Panc1 (cell line): ENCODE results near the gene LHPP. TPM values are rescaled to one million over a fixed set of nuclear protein-coding genes. Genes with fewer than 3 reads are reported as not detected.
A peak's percentile ranks its signal among the peaks of the same experiment; 100 is the strongest.

Experiments
- ATAC-seq: fragments of 200-7000 bp; cut with Tn5 transposase; 2 replicates; pipeline ENCODE4 v1.9.1; 2020; ENCODE audit warnings: mild to moderate bottlenecking, moderate library complexity
- Bru-seq: library from RNA; stranded (reverse); fragments of 400-500 nt; gene quantifications from one replicate; lab custom pipeline; 2021; lab: Mats Ljungman, UMichigan
- BruChase-seq, 2 experiments: library from RNA; stranded (reverse); fragments of 400-500 nt; gene quantifications; one replicate each; lab custom pipeline; 2021; lab: Mats Ljungman, UMichigan
- BruUV-seq: library from RNA; stranded (reverse); fragments of 400-500 nt; replicated peaks from 2 replicates; lab custom pipeline; 2021; lab: Mats Ljungman, UMichigan
- CTCF ChIA-PET: fragments of 300-600 bp; sonication (Branson Sonifier 250); formaldehyde crosslinking; loops from one replicate; lab custom pipeline; 2022; ENCODE audit warnings: antibody characterized with exemption; lab: Charles Lee
- POLR2A ChIA-PET: fragments of 300-600 bp; sonication (Branson Sonifier 250); formaldehyde crosslinking; loops from one replicate; lab custom pipeline; 2022; ENCODE audit warnings: antibody characterized with exemption; lab: Charles Lee
- DNase-seq: peaks from one replicate; pipeline ENCODE4 v3.0.0-alpha.2; 2010; ENCODE audit warnings: low read depth, low spot score
- H3K27ac ChIP-seq: 2 replicates; pipeline ENCODE4 v1.5.1; 2011; ENCODE audit warnings: mild to moderate bottlenecking, low read length, inconsistent platforms
- H3K27me3 ChIP-seq: fragments of 200-500 bp; sonication (Bioruptor generic); 2 replicates; pipeline ENCODE4 v1.6.0; 2014; ENCODE audit warnings: low read length, inconsistent platforms; ENCODE audit not compliant: control insufficient read depth, insufficient read depth
- H3K36me3 ChIP-seq: fragments of 200-500 bp; sonication (Bioruptor generic); 2 replicates; pipeline ENCODE4 v1.5.1; 2014; ENCODE audit warnings: inconsistent platforms, mild to moderate bottlenecking, low read length, moderate library complexity; ENCODE audit not compliant: control insufficient read depth, insufficient read depth
- H3K4me1 ChIP-seq: 2 replicates; pipeline ENCODE4 v1.5.1; 2011; ENCODE audit warnings: inconsistent platforms, mild to moderate bottlenecking, low read length, moderate library complexity; ENCODE audit not compliant: control insufficient read depth, insufficient read depth
- H3K4me3 ChIP-seq, 2 experiments: 2 replicates each; pipeline ENCODE4 v1.5.1; 2011 to 2012; ENCODE audit warnings: low read depth in 2 of 2, low read length in 2 of 2, mild to moderate bottlenecking in 2 of 2, inconsistent platforms in 1 of 2, moderate library complexity in 1 of 2
- H3K9me3 ChIP-seq: fragments of 200-500 bp; sonication (Bioruptor generic); 2 replicates; pipeline ENCODE4 v1.5.1; 2014; ENCODE audit warnings: low read depth, mild to moderate bottlenecking, inconsistent platforms, low read length, moderate library complexity; ENCODE audit not compliant: control insufficient read depth, insufficient read depth
- POLR2AphosphoS5 ChIP-seq: IDR thresholded peaks from 2 replicates; pipeline ENCODE4 v1.6.1; 2012; ENCODE audit warnings: mild to moderate bottlenecking, low read depth, low read length, moderate library complexity
- SIN3A ChIP-seq: IDR thresholded peaks from 2 replicates; pipeline ENCODE4 v1.6.1; 2012; ENCODE audit warnings: low read depth, mild to moderate bottlenecking, low read length, moderate library complexity, borderline replicate concordance; ENCODE audit not compliant: insufficient read depth
- TCF7L2 ChIP-seq: IDR thresholded peaks from 2 replicates; pipeline ENCODE4 v1.6.1; 2011; ENCODE audit warnings: mild to moderate bottlenecking, low read depth, low read length, inconsistent platforms
- in situ Hi-C: cut with HindIII; loops from 2 replicates; pipeline ENCODE4 v1.10.0; 2016; ENCODE audit warnings: low sequenced_read_pairs, low pct_unique_long_range_greater_than_20kb
- intact Hi-C: fragments of 100-400 bp; cut with micrococcal nuclease; formaldehyde crosslinking; loops from one replicate; pipeline ENCODE4 v1.10.0; 2022; ENCODE audit not compliant: unreplicated experiment
- long read RNA-seq: library from polyadenylated mRNA; unstranded; transcript quantifications from one replicate; pipeline ENCODE4 v2.0.0, GENCODE V29; 2021; ENCODE audit not compliant: unreplicated experiment
- polyA plus RNA-seq: library from polyadenylated mRNA; unstranded; fragments of >200 nt; gene quantifications from one replicate; pipeline ENCODE4 v1.2.1, GENCODE V29; 2012; ENCODE audit warnings: missing spikeins; ENCODE audit not compliant: insufficient read length
- total RNA-seq: library from RNA; stranded (reverse); gene quantifications from one replicate; pipeline ENCODE4 v1.2.1, GENCODE V29; 2021; ENCODE audit not compliant: unreplicated experiment
- TF ChIP-seq, protein P1 (sequence below), 2 experiments: IDR thresholded peaks; 2 replicates each; pipeline ENCODE4 v1.6.1; 2011 to 2012; ENCODE audit warnings: low read depth in 2 of 2, control low read depth in 1 of 2, low read length in 1 of 2, mild to moderate bottlenecking in 1 of 2, moderate library complexity in 1 of 2; ENCODE audit not compliant: insufficient read depth in 1 of 2
- TF ChIP-seq, protein P2 (sequence below): fragments of 450-650 bp; IDR thresholded peaks from 2 replicates; pipeline ENCODE4 v1.5.1; 2017; ENCODE audit warnings: mild to moderate bottlenecking

Gene LHPP, protein sequence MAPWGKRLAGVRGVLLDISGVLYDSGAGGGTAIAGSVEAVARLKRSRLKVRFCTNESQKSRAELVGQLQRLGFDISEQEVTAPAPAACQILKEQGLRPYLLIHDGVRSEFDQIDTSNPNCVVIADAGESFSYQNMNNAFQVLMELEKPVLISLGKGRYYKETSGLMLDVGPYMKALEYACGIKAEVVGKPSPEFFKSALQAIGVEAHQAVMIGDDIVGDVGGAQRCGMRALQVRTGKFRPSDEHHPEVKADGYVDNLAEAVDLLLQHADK
- total RNA-seq (15.0 TPM), Bru-seq, nascent RNA (percentile 50 among the genes with signal in this experiment), BruChase-seq, experiment 1, labeled RNA remaining after a 2-hour chase (percentile 54 among the genes with signal in this experiment), BruChase-seq, experiment 2, labeled RNA remaining after a 6-hour chase (percentile 52 among the genes with signal in this experiment)
- 29.6 TPM for polyA plus RNA-seq
- long read RNA-seq, transcript LHPP-202 (7 exons, 1,622 nt), result minor isoform, 5 of 25 reads
- long read RNA-seq, transcript LHPP-203 (6 exons, 840 nt), result major isoform, 6 of 25 reads
- long read RNA-seq, partial matches to known transcripts, result 4 of 25 reads
- long read RNA-seq, other reads (novel, unspliced or antisense), result 10 of 25 reads

DNA sequence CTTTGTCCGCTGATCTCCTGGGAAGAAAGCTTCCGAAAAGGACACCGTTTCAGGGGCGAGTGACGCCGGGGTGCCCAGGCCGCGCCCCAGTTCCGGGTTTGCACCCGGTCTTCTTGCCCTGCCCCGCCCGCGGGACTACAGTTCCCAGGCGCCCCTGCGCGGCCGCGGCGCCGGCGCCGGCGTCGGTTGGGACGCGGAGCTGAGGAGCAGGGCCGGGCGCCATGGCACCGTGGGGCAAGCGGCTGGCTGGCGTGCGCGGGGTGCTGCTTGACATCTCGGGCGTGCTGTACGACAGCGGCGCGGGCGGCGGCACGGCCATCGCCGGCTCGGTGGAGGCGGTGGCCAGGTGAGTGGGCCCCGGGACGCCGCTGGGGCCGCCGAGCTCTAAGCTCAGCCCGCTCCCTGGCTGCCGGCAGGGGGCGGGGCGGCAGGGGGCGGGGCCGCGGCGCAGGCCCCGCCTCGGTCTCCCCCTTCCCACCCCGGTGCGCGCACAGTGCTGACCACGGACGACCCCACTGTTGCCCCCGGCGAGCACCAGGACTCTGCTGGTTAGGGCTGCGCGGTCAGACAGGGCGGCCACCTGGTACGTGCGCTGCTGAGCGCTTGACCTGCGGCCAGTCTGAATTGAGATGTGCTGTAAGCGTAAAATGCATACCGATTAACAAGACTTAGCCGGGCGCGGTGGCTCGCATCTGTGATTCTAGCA, at the start of gene LHPP:
LHPP (plus strand) TSS at position 182 of the 706 bp plus-strand sequence; CDS start at position 222, 40 bp downstream.
- Histone ChIP-seq H3K4me1 (peaks cover 4% of the 10 kb centered on the region; the same call in 1 of the 2 replicates), H3K27me3 (0 out of 2 replicates have a peak, but pooled peaks cover under 1% of the 10 kb centered on the region), H3K27ac (peak within 1 kb of the TSS; percentile 74), H3K9me3 (no peaks in the 10 kb centered on the region), H3K36me3 (no peaks in the 10 kb centered on the region), H3K4me3 (peak within 1 kb of the TSS; percentile 61 to 73)
- in situ Hi-C loops, result no loop called here
- ChIA-PET POLR2A (interaction anchor here (0.6 kb wide), 4 partner anchors 9 to 458 kb away, joined by 3 to 8 read pairs (median 5); no protein-coding TSS in a partner anchor), CTCF (interaction anchor here (0.6 to 0.7 kb wide), 2 partner anchors 40 to 78 kb away, joined by 3 read pairs; no protein-coding TSS in a partner anchor)
- ATAC-seq, result peak; percentile 99
- TF ChIP-seq POLR2AphosphoS5, result peak; percentile 69
- TF ChIP-seq, protein P1, sequence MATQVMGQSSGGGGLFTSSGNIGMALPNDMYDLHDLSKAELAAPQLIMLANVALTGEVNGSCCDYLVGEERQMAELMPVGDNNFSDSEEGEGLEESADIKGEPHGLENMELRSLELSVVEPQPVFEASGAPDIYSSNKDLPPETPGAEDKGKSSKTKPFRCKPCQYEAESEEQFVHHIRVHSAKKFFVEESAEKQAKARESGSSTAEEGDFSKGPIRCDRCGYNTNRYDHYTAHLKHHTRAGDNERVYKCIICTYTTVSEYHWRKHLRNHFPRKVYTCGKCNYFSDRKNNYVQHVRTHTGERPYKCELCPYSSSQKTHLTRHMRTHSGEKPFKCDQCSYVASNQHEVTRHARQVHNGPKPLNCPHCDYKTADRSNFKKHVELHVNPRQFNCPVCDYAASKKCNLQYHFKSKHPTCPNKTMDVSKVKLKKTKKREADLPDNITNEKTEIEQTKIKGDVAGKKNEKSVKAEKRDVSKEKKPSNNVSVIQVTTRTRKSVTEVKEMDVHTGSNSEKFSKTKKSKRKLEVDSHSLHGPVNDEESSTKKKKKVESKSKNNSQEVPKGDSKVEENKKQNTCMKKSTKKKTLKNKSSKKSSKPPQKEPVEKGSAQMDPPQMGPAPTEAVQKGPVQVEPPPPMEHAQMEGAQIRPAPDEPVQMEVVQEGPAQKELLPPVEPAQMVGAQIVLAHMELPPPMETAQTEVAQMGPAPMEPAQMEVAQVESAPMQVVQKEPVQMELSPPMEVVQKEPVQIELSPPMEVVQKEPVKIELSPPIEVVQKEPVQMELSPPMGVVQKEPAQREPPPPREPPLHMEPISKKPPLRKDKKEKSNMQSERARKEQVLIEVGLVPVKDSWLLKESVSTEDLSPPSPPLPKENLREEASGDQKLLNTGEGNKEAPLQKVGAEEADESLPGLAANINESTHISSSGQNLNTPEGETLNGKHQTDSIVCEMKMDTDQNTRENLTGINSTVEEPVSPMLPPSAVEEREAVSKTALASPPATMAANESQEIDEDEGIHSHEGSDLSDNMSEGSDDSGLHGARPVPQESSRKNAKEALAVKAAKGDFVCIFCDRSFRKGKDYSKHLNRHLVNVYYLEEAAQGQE (IDR thresholded peaks at IDR 0.05; ENCODE audit: insufficient read depth in 1 of 2, low read depth in 2 of 2, low read length in 1 of 2), result 0 out of 4 replicates have a peak, but pooled peaks of 1 of the 2 experiments have one; percentile 46
- TF ChIP-seq, protein P2, sequence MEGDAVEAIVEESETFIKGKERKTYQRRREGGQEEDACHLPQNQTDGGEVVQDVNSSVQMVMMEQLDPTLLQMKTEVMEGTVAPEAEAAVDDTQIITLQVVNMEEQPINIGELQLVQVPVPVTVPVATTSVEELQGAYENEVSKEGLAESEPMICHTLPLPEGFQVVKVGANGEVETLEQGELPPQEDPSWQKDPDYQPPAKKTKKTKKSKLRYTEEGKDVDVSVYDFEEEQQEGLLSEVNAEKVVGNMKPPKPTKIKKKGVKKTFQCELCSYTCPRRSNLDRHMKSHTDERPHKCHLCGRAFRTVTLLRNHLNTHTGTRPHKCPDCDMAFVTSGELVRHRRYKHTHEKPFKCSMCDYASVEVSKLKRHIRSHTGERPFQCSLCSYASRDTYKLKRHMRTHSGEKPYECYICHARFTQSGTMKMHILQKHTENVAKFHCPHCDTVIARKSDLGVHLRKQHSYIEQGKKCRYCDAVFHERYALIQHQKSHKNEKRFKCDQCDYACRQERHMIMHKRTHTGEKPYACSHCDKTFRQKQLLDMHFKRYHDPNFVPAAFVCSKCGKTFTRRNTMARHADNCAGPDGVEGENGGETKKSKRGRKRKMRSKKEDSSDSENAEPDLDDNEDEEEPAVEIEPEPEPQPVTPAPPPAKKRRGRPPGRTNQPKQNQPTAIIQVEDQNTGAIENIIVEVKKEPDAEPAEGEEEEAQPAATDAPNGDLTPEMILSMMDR, result no peak
- peak; percentile 53; the same call in 1 of the 2 replicates for TF ChIP-seq SIN3A
- TF ChIP-seq TCF7L2, result no peak
- peak; percentile 43 for DNase-seq
- BruUV-seq, result no TSS peak
- intact Hi-C loops, result no loop called here

DNA sequence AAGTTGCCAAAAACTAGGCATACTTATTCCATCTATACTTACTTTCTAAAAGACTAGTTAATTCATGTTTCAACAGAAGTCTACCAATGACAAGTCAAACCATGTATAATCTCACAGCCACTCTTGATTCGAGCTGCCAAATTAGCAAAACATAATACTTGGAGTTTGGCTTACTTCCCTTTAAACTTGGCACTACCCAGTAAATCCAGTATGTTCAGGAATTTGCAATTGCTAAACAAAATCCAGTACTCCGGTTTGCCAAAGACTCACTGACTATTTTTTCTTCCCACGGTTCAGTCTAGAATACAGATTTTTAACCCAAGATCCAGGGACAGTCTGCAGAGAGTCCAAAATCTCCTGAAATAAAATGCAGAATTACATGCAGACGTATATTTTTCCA, 47.5 kb upstream of the LHPP start:
- H3K4me3 ChIP-seq, result no peak overlapping the region
- peaks cover 19% of the 10 kb centered on the region for H3K4me1 ChIP-seq
- no peaks in the 10 kb centered on the region for H3K9me3 ChIP-seq
- ATAC-seq, result no peak
- CTCF ChIA-PET, result interaction anchor here (0.8 kb wide), 1 partner anchor 11 kb away, joined by 3 read pairs; no protein-coding TSS in a partner anchor
- intact Hi-C loops, result no loop called here
- POLR2A ChIA-PET, result interaction anchor here (0.5 kb wide), 2 partner anchors 110 to 388 kb away, joined by 3 read pairs; partner anchors contain the start of gene ABRAXAS2
- TF ChIP-seq SIN3A (no peak), TCF7L2 (no peak), POLR2AphosphoS5 (no peak)
- TF ChIP-seq, protein P2, result no peak
- TF ChIP-seq, protein P1 (IDR thresholded peaks at IDR 0.05; ENCODE audit: insufficient read depth in 1 of 2, low read depth in 2 of 2, low read length in 1 of 2), result no peak
- H3K36me3 ChIP-seq, result peaks cover 7% of the 10 kb centered on the region; the same call in 1 of the 2 replicates
- in situ Hi-C loops, result no loop called here
- no TSS peak for BruUV-seq
- no peak overlapping the region for H3K27ac ChIP-seq
- no peaks in the 10 kb centered on the region for H3K27me3 ChIP-seq
- no peak for DNase-seq
